ENCODE measurements around the gene SSX7. TPM values are rescaled to one million over a fixed set of nuclear protein-coding genes. Genes with fewer than 3 reads are reported as not detected.
"Not testable (repeated sequence)": the region's sequence is repeated elsewhere in the genome, so short reads cannot be mapped to it uniquely, and the experiment has no call there.

The SSX7 gene
- total RNA-seq, 1 experiment from 2014 or later = not detected

DNA sequence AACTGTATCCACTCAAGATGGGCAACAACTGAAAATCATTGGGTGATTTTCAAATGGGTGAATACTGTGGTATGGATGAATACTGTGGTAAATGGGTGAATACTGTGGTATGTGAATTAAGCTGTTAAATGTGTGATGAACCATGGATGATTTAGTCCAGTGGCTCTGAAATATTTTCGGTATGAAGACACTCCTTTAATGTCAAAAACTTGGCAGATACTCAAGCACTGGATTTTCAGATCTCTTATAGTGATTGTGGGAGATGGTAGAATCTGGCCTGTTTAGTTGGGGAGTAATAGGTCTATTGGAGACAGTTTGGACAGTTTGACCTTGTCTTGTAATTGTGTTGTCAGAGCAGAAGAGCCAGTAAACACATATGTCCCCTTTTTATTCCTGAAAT is 45.7 kb downstream of the SSX7 start:
- no peak for DNase-seq
- no peak overlapping the region for H3K27ac Mint-ChIP-seq (ENCODE audit: unreplicated experiment)
- H3K27me3 Mint-ChIP-seq (ENCODE audit: unreplicated experiment) = peaks cover 47% of the 10 kb centered on the region
- no TSS peak for BruUV-seq (replicated peaks)
- TF ChIP-seq, protein P1, sequence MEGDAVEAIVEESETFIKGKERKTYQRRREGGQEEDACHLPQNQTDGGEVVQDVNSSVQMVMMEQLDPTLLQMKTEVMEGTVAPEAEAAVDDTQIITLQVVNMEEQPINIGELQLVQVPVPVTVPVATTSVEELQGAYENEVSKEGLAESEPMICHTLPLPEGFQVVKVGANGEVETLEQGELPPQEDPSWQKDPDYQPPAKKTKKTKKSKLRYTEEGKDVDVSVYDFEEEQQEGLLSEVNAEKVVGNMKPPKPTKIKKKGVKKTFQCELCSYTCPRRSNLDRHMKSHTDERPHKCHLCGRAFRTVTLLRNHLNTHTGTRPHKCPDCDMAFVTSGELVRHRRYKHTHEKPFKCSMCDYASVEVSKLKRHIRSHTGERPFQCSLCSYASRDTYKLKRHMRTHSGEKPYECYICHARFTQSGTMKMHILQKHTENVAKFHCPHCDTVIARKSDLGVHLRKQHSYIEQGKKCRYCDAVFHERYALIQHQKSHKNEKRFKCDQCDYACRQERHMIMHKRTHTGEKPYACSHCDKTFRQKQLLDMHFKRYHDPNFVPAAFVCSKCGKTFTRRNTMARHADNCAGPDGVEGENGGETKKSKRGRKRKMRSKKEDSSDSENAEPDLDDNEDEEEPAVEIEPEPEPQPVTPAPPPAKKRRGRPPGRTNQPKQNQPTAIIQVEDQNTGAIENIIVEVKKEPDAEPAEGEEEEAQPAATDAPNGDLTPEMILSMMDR (IDR thresholded peaks at IDR 0.05; ENCODE audit: unreplicated experiment) = no peak
- CTCF ChIA-PET = no interaction called here
- intact Hi-C loops (cut with micrococcal nuclease; ENCODE audit: unreplicated experiment) = no loop called here
- H3K4me3 Mint-ChIP-seq (ENCODE audit: low read depth, unreplicated experiment) = no peak overlapping the region
- no peaks in the 10 kb centered on the region for H3K36me3 Mint-ChIP-seq (ENCODE audit: insufficient read depth, unreplicated experiment)
- H3K9me3 Mint-ChIP-seq (ENCODE audit: low read depth, unreplicated experiment) = no peaks in the 10 kb centered on the region
- H3K4me1 Mint-ChIP-seq (ENCODE audit: low read depth, unreplicated experiment) = no peaks in the 10 kb centered on the region

DNA sequence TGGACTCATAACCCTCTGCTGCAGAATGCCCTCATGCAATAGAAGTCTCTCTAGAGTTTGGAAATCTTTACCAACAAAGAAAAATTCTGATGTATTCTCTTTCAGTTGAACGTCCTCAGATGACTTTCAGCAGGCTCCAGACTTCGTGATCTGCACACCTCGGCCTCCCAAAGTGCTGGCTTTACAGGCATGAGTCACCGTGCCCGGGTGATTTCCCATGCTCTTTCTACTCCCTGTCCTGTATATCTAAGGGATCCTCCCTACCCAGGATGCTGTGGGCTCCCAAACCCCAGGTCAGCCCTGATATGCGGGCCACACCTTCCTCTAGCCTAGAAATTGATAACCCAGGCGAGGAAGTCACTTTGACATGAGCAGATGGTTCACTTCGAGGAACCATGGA is 51.5 kb downstream of the SSX7 start:
- H3K4me1 Mint-ChIP-seq (ENCODE audit: low read depth, unreplicated experiment); H3K9me3 Mint-ChIP-seq (ENCODE audit: low read depth, unreplicated experiment); H3K36me3 Mint-ChIP-seq (ENCODE audit: insufficient read depth, unreplicated experiment); intact Hi-C loops (cut with micrococcal nuclease; ENCODE audit: unreplicated experiment); H3K4me3 Mint-ChIP-seq (ENCODE audit: low read depth, unreplicated experiment); CTCF ChIA-PET; H3K27ac Mint-ChIP-seq (ENCODE audit: unreplicated experiment); BruUV-seq (replicated peaks); DNase-seq: not testable (repeated sequence)
- H3K27me3 Mint-ChIP-seq (ENCODE audit: unreplicated experiment) = peaks cover 52% of the 10 kb centered on the region

DNA sequence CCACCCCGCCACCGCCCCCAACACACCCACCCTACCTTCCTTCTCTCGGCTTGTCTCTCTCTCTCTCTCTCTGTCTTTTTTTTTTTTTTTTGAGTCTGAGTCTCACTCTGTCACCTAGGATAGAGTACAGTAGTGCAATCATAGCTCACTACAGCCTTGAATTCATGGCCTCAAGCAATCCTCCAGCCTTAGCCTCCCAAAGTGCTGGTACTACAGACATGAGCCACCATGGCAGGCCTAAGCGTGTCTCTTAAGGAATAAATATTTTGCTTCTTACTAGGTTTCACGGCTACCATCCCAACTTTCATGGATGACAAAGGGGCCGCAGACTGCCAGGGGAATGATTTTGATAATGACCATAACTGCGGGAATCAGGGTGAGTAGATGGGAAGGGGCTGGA is 55.8 kb downstream of the SSX7 start:
- H3K4me3 Mint-ChIP-seq (ENCODE audit: low read depth, unreplicated experiment) = no peak overlapping the region
- H3K9me3 Mint-ChIP-seq (ENCODE audit: low read depth, unreplicated experiment) = no peaks in the 10 kb centered on the region
- no peak overlapping the region for H3K27ac Mint-ChIP-seq (ENCODE audit: unreplicated experiment)
- CTCF ChIA-PET = no interaction called here
- TF ChIP-seq, protein P1 (IDR thresholded peaks at IDR 0.05; ENCODE audit: unreplicated experiment) = no peak
- DNase-seq = no peak
- H3K36me3 Mint-ChIP-seq (ENCODE audit: insufficient read depth, unreplicated experiment) = no peaks in the 10 kb centered on the region
- H3K27me3 Mint-ChIP-seq (ENCODE audit: unreplicated experiment) = peaks cover 57% of the 10 kb centered on the region
- intact Hi-C loops (cut with micrococcal nuclease; ENCODE audit: unreplicated experiment) = no loop called here
- no TSS peak for BruUV-seq (replicated peaks)
- H3K4me1 Mint-ChIP-seq (ENCODE audit: low read depth, unreplicated experiment) = no peaks in the 10 kb centered on the region

DNA sequence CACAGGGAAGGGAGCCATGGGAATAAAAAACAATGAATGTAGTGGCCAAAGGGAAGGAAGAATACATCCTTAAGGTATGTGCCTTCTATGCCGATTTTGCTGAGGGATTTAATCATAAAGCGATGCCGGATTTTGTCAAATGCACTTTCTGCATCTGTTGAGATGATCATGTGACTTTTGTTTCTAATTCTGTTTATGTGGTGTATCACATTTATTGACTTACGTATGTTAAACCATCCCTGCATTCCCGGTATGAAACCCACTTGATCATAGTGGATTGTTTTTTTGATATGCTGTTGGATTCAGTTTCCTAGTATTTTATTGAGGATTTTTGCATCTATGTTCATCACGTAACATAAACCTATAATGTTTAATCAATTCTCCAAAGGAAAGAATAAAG is 60.0 kb downstream of the SSX7 start:
- peaks cover 53% of the 10 kb centered on the region for H3K27me3 Mint-ChIP-seq (ENCODE audit: unreplicated experiment)
- intact Hi-C loops (cut with micrococcal nuclease; ENCODE audit: unreplicated experiment) = no loop called here
- BruUV-seq (replicated peaks) = no TSS peak
- TF ChIP-seq, protein P1 (IDR thresholded peaks at IDR 0.05; ENCODE audit: unreplicated experiment) = no peak
- H3K9me3 Mint-ChIP-seq (ENCODE audit: low read depth, unreplicated experiment) = no peaks in the 10 kb centered on the region
- H3K36me3 Mint-ChIP-seq (ENCODE audit: insufficient read depth, unreplicated experiment) = no peaks in the 10 kb centered on the region
- no peaks in the 10 kb centered on the region for H3K4me1 Mint-ChIP-seq (ENCODE audit: low read depth, unreplicated experiment)
- DNase-seq = no peak
- no peak overlapping the region for H3K4me3 Mint-ChIP-seq (ENCODE audit: low read depth, unreplicated experiment)
- H3K27ac Mint-ChIP-seq (ENCODE audit: unreplicated experiment) = no peak overlapping the region
- CTCF ChIA-PET = no interaction called here

Other genes starting within 250 kb of the SSX7 start
- gene XAGE1A, start 159.1 kb downstream of the SSX7 start, total RNA-seq (2022) = not detected in 2 replicates
- gene XAGE1B, start 137.8 kb downstream of the SSX7 start, total RNA-seq (2022) = not detected in 2 replicates
- not detected in 2 replicates for gene SSX2, start 52.3 kb upstream of the SSX7 start, total RNA-seq (2022)
- gene SSX2B, start 96.4 kb upstream of the SSX7 start, total RNA-seq (2022) = not detected in 2 replicates
- not detected in 2 replicates for gene SPANXN5, start 142.5 kb upstream of the SSX7 start, total RNA-seq (2022)
- not detected in 2 replicates for gene XAGE5, start 156.4 kb upstream of the SSX7 start, total RNA-seq (2022)
- not detected in 2 replicates for gene XAGE3, start 213.2 kb upstream of the SSX7 start, total RNA-seq (2022)
- 8.4 and 9.3 TPM in 2 replicates for gene FAM156B, start 242.4 kb upstream of the SSX7 start, total RNA-seq (2022)

Data from Calu3 (cell line).